HG02763 (cell line): ENCODE data around the gene PLIN1.

ENCODE experiments used
- ATAC-seq: cut with Tn5 transposase; IDR thresholded peaks from one replicate; pipeline ENCODE4 v1.9.1; 2021; ENCODE audit warnings: mild to moderate bottlenecking, moderate library complexity; ENCODE audit not compliant: unreplicated experiment

Gene PLIN1

DNA sequence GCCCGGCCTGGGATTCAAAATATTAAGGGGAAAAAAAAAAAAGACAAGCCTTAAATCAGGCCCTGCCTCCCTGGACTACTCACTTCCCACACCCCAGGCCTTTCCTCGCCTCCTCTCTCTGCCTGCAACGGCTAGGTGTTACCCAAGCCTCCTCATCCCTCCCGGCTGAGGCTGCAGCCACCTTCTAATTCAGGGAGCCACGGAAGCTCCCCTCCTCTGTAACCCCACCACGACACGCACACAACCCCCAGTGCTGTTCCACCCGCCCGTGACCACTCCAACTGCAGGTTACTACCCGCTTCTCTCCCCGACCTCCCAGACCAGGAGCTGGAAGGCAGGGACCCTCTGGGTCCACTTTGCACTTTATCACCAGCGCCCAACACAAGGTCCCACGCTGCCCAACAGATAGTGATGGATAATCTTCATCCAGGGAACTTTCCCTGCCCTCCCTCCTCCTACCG lies 24.8 kb downstream of the PLIN1 start:
- ATAC-seq: no peak

DNA sequence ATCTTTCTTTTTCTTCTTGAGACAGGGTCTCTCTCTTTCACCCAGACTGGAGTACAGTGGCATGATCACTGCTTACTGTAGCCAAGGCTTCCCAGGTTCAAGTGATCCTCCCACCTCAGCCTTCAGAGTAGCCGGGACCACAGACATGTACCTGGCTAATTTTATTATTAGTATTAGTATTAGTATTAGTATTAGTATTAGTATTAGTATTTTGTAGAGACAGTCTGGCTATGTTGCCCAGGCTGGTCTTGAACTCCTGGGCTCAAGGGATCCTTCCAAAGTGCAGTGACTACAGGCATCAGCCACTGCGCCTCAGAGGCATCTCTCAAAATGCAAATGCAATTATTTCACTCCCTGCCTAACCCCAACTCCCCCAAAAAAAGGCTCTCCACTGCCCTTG lies 25.6 kb downstream of the PLIN1 start:
- ATAC-seq: no peak

DNA sequence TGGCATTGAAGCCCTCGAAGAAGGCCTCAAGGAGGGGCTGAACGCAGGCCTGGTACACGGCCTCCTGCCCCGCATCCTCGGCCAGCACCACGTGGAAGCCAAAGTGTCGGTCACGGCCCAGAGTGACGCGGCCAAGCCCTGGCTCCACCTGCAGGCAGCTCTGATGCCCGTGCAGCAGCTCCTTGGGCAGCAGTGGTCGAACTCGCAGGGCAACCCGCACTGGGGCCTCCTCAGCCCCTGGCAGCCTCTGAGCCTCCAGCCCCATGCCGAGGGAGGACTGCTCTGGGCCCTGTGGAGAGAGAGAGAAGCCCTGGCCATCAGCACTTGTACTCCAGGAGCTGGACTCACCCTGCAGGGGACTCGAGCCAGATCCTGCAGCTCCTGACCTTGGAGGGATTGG lies 26.5 kb downstream of the PLIN1 start:
- no peak for ATAC-seq

DNA sequence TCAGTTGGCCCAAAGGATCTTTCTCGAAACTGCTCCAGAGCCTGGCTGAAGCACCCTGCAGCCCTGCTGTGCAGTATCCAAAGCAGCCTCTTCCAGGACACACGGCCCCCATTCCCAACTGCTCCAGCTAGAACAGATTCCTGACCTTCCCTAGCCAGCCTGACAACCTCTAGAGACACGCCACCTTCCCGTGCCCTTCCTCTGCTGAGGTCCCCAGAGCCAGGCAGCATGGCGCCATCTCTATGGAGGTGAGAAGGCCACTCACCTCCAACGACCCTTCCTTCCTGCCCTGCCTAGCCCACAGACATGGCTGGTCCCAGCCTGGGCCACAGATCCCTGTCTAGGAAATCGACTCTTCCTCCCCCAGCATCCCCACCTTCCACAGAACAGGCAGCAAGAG lies 27.0 kb downstream of the PLIN1 start:
- no peak for ATAC-seq

DNA sequence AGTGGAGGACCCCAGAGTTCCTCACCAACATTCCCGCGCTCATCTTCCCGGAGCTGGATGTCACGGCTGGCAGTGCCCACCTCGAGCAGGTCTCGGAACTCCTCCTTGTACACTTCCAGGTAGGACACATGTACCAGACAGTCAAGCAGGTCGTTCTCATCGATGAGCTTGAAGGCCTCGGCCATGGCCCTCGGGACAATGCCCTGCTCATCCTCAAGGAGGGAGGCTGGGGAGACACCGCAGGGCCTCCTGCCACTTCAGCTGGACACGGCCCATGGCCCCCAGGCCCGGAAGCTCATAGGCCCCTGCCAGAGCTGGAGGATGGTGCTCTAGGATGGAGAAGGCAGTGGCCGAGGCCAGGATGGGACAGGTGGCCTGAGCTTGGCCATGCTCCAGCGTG lies 29.5 kb downstream of the PLIN1 start:
- no peak for ATAC-seq

DNA sequence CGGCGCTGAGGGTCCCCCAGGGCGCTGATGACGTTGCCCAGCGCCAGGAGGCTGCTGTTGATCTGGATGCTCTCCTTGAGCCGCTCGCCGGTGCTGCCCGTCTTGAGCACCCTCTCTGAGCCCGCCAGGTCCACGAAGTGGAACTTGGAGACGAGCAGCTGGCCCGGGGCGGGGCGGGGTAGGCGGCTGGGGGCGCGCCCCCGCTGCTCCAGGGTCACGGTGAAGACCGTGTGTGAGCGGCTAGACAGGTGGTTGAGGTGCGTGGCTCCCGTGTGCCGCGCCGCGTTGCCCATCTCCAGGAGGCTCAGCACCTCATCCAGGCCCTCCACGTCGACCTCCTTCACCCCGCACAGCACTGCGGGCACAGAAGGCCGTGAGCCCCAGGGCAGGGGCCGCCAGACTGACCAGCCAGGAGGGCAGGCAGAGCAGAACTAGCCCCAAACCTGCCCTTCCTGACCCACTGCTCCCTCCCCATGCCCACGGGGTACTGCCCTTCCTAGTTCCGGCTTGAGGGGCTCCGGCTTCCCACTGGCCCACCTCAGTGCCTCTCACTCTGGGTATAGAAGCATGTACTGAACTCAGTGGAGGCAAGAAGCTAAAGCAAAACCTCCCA lies 30.0 kb downstream of the PLIN1 start:
- no peak for ATAC-seq

DNA sequence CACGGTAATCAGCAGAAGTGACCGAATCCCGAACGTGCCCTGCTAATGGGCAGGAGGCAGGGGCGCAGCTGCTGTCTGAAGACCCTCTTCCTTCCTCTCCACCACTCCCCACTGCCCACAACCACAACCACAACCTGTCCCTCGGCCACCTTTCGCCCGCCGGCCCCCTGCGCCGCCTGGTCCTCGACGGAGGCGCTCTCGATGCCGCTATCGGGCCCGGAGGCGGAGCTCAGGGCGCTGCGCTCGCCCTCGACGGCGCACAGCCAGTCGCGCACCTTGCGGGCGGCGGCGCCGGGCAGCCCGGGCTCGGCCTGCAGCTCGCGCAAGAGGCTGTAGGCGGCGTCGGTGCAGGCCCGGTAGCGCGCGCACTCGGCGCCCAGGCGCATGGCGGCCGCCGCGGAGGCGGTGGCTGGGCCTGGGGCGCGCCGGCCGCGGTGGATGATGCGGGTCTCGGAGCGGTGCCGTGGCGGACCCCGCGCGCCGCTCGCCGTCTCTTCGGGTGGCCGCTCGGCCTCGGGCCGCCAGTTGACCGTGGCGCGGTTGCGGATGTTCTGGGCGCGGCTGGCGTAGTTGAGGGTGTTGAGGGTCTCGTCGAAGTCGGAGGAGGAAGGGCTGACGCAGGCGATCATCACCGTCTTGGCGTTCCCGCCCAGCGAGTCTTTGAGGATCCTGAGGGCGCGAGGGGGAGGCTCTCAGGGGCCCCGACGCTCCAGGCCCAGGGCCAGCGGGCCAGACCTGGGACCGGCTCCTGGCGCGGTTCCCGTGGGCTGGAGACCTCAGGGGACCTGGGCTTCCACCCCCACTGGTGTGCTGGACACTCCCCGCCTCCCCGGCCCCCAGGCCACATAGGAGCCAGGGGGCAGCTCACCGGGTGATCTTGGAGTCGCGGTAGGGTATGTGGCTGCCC lies 30.8 kb downstream of the PLIN1 start:
- ATAC-seq: no peak

DNA sequence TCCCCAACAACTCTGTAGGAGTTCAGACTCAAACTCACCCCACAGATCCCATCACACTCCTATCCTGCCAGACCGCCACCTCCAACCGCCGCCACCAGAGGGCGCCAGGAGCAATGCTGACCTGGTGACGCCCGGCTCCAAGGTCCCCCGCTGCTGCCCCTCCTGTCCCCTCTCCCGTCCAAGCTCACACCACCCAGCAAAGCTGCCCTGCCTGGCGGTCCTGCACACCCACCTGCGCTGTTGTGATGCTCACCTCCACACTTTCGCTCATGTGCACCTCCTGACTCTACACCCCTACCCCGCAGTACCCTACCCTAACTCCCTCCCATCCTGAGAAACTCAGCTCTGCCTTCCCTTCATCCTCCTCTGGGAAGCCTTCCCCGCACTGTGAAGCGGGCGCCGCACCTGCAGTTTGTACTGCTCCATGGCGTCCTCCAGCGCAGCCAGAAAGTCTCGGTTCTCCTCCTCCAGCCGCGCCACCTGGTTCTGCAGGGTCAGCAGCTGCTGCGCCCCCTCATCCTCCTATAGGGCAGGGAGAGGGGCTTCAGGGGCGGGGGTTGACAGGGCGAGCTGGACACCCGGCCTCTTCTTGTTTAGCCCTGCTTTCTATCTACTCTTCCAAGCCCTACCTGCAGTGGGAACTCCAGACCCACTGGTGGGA lies 31.8 kb downstream of the PLIN1 start:
- no peak for ATAC-seq

DNA sequence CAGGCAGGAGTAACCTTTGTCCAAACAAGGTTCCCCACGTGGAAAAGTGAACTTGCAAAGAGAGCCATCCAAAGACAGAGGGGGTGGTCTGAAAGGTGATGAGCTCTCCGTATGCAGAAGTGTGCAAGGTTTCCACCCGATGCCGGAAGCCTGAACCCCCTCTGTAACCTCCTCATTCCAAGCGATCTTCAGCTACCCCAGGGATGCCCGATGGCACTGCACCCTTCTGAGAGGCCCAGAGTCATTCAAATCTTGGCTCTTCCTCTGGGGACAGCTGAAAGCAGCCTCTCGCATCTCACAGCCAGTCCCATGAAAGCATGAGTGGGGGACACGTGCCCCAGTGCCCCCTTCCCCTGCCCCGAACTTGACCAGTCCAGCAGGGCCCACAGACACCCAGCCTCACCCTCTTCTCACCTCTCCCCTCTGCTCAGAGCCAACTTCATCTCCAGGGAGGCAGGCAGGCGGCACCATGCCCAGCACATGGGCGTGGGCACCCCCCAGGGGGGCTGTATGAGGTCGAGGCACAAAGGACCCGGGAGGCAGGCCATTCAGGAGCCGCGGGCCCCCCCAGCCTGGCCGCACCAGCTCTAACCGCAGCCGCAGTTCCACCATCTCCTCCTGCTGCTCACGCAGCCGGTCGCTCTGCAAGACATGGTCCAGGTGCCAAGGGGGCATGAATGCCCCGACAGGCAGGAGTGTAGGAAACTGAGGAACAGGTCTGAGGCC lies 32.6 kb downstream of the PLIN1 start:
- no peak for ATAC-seq

DNA sequence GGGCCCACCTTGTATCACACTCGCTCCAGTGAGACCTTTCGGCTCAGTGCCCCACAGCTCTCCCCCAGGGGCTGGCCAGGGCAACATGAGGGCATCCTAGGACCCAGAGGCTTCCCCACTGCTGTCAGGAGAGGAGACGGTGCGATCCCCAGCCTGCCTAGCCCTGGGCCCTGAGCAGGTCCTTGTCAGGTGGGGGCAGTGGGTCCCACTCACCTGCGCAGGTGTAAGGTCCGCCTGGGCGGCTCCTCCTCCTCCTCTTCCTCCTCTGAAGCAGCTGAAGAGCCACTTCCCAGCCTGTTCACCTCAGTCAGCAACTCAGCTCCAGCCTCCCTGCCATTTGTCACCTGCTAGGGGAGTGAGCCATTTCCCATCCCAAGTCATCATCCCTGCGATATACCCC lies 33.5 kb downstream of the PLIN1 start:
- ATAC-seq: no peak

DNA sequence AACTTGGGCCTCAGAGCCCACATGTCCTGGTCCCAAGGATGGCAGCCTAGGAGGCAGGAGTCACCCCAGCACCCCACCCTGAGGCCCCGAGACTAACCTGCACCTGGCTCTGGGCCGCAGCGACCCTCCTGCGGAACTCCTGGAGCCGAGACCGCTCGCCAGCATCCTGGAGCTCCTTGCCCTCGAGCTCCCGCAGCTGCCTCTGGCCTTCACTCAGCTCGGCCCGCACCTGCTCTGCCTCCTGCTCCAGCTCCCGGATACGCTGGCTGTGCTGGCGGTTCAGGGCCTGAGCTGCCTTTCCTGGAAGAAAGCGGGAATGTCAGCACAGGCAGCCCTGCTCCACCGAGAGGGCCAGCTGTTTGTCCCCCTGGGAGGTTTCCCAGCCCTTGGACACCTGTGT lies 37.1 kb downstream of the PLIN1 start:
- no peak for ATAC-seq

DNA sequence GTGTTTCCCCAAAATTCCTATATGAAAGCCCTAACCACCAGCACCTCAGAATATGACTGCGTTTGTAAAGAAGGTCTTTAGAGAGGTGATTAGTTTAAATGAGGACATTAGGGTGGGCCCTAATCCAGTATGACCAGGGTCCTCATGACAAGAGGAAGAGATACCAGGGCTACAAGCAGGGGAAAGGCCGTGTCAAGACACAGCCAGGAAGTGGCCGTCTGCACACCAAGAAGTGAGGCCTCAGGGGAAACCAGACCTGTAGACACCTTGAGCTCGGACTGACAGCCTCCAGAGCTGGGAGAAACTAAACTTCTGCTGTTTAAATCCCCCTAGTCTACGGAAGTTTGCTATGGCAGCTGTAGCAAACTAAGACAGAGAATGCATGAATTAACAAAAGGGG lies 38.1 kb downstream of the PLIN1 start:
- ATAC-seq: no peak

DNA sequence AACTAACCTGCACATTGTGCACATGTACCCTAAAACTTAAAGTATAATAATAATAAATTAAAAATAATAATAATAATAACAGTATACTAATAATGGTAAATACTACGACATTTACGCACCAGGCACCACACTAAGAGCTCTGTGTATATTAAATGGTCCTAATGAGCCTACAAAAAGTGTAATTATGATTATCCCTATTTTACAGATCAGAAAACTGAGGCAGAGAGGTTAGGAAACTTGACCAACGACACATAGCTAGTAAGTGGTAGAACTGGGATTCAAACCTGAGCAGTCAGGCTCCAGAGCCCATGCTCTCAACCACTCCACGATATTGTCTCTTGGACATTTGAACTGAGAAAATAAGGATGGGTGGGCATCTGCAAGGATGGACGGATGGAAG lies 38.9 kb downstream of the PLIN1 start:
- no peak for ATAC-seq

DNA sequence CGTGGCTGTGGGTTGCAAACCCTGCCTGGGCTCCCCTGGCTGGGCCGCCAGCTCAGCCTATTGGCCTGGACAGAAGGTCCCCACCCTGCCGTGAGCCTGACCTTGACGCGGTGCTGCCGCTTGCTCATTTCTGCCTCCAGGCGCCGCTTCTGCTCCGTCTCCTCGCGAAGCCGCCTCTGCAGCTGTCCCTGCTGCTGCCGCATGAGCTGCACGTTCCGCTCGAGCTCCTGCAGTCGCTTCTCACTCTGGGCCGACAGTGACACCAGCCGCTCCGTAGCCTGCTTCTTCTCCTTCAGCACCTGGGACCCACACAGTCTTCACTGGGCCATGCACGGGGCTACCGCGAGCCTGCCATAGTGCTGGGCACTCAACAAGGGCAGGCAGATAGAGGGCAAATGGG lies 45.6 kb downstream of the PLIN1 start:
- no peak for ATAC-seq

DNA sequence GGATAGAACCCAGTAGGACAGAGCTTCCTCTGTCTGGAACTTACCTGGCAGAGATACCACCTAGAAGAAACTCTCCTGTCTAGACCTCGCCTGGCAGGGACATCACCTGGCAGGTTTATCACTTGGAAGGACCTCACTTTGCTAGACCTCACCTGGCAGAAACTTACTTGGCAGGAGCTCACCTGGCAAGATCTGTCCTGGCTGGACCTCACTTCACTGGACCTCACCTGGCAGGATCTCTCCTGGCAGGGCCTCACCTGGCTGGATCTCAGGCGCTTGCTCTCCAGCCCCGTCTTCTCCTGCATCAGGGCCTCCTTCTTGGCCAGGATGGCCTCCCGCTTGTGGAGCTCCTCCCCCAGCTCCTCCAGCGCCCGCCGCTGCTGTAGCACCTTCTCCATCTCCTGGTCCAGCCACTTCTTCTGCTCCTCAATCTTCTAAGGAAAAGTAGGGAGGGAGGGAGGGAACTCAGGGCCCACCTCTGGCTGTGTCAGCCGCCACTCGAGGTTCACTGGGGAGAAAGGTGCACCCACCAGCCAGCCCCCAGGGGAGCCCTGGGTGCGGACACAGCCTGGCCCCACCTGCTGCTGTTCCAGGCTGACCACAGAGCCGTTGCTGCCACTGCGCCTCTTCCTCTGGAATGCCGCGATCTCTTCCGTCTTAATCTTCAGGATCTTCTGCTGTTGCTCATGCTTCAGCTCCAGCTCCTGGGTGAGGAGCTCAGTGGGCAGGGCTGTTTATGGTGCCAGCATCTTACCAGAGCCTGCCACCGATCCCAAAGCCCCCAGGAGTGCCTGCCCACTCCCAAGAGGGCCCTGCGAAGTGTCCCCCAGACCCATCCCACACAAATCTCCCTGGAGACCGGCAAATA lies 46.4 kb downstream of the PLIN1 start:
- ATAC-seq: no peak

DNA sequence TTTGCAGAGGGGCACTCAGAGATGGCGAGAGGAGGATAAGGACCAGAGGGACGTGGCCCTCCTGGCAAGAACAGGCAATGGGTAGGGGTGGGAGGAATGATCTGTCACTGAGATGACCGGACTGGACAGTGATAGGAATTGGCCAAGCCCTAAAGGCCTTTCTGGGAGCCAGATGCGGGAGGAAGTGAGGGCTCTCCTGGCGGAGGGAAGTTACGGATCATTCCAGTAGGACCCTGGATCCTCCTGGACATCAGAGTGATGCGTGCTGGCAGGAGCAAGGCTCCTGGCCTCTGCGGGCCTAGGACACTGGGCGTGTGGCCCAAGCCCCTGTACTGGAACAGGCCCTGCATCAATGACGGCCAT lies 47.3 kb downstream of the PLIN1 start:
- ATAC-seq: no peak

DNA sequence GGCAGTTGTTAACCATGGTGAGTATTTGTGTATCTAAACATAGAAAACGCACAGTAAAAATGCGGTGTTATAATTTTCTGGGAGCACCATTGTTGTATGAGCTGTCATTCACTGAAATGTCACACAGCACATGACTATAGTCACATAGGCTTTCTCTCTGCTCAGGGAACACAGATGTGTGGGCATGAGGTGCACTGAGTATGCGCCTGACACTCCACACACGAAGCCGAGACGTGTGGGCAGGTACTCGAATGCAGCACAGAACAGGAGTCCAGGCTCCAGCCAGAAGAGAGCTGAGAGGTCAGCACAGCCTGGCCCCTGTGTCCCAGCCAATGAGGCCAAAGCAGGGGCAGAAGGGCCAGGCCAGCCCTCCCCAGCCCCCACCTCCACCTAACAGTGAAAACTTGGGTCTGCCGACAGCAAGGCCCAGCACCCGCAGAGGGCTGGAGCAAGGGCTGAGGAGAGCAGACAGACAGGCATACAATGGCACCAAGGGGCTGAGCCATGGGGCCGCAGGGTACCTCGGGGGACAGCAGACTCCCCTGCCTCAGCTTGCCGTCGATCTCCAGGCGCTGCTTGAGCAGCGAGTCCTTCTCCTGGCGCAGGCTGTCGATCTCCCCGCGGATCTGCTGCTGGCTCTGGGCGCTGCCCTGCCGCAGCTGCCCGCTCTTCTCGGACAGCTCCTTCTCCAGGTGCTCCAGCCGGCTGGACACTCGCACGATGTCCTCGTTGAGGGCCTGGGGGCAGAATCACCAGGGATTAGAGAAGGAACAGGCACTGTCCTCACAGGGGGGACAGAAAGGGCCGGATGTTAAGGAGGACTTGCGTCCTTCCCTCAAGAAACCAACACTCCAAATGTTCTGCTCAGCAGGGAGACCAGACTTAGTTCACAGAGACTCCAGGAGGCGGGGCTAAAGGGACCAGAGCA lies 47.9 kb downstream of the PLIN1 start:
- no peak for ATAC-seq

DNA sequence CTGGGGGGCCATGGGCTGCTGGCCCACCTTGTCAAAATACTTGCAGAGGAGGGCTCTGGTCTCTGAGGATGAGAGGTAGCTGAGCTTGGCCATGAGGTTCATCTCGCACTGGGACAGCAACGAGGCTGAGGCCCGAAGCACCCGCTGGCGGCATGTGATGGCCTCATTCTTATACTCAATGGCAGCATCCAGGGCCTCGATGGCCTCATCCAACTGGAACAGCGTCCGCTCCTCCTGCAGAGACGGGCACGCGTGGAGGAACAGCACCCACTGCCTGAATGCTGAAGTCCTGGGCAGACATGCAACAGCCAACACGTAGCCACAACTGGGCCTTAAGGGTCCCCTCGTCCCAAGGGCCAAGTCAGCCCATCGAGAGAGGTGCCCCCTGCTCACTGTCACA lies 48.9 kb downstream of the PLIN1 start:
- no peak for ATAC-seq

DNA sequence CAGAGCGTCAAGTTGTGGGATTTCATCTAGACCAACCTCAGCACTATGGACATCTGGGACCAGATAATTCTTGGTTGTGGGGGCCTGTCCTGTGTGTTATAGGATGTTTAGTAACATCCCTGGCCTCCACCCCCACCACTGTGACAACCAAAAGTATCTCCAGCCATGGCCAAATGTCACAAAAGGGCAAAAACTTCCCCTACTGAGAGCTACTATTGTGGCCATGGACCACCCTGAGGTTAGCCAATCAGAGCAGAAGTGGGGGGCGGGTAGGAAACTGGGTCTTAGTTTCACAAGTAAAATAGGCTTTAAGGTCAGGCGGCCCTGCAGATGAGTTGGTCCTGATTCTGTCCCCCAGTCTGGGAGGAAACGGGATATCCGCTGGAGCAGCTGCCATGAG lies 49.3 kb downstream of the PLIN1 start:
- ATAC-seq: no peak
